ENCODE data around the gene HSD3B7.

Gene HSD3B7

DNA sequence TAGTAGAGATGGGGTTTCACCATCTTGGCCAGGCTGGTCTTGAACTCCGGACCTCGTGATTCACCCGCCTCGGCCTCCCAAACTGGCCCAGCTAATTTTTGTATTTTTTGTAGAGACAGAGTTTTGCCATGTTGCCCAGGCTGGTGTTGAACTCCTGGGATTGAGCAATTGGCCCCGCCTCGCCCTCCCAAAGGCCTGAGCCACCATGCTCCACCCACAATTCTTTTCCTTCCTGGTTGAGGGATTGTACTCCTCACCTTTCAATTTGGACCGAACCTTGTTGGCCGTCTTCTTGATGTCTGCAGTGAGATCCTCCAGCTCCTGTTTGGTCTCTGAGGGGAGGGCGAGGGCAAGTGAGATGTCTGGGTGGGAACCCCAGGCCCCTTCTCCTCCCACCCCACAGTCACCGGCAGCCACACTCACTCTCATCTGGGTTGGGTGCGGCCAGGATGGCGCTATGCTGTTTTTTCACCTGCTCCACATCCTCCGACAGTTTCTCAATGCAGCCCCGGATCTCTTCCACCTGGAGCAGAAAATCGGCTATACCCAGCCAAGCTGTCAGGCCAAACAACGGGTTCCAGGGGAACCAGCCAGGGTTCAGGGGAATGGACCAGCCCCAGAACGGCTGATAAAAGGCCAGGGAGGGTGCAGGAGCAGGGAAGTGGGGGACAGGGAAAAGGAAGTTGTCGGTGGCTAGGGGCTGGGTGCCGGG lies 15.8 kb downstream of the HSD3B7 start:
- no peak overlapping the region for H3K4me3 ChIP-seq (ENCODE audit: severe bottlenecking)
- DNase-seq (ENCODE audit: low spot score) (no peak), ATAC-seq (ENCODE audit: low read depth) (no peak)
- H3K27ac ChIP-seq (ENCODE audit: poor library complexity, severe bottlenecking) = no peak overlapping the region
- peaks cover 14% of the 10 kb centered on the region for H3K4me1 ChIP-seq (ENCODE audit: insufficient read depth, poor library complexity, severe bottlenecking)
- no peaks in the 10 kb centered on the region for H3K36me3 ChIP-seq (ENCODE audit: low read depth)
- H3K27me3 ChIP-seq (ENCODE audit: insufficient read depth, poor library complexity, severe bottlenecking) = no peaks in the 10 kb centered on the region
- no peaks in the 10 kb centered on the region for H3K9me3 ChIP-seq (ENCODE audit: severe bottlenecking)
- TF ChIP-seq CTCF (IDR thresholded peaks at IDR 0.05; ENCODE audit: poor library complexity, severe bottlenecking) = no peak

DNA sequence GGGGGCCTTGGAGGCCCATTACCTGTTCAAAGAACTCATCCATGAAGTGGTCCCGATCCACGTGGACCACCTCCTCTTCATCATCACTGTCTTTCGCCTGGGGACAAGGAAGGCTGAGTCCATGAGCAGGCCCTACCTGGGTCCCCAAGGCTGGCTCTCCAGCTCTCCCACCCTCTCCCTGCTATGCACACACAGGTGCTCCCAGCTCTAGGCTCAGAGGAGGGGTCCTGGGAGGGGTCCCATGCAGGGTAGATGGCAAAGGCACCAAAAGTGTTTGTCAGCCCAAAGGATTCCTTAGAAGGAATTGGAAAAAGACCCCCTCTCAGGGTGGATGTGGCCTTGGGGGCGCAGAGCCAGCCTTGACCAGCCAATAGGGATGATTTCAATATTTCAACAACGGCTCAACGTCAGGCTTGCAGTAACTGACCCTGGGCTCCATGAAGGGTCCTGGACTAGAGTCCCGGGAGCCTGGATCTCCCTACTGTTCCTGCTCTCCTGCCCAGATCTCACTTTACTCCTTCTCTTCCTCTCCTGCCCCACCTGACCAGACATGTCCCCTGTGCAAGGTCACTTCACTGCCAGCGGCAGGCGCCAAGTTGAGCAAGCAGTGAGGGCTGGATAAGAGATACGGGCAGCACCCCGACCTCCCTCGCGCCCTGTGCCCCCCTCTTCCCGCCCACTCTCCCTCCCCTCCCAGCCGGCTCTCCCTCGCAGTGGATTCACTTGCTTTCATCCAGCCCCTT lies 16.7 kb downstream of the HSD3B7 start:
- ATAC-seq (ENCODE audit: low read depth) (no peak), DNase-seq (ENCODE audit: low spot score) (no peak)
- no peaks in the 10 kb centered on the region for H3K36me3 ChIP-seq (ENCODE audit: low read depth)
- no peaks in the 10 kb centered on the region for H3K27me3 ChIP-seq (ENCODE audit: insufficient read depth, poor library complexity, severe bottlenecking)
- TF ChIP-seq CTCF (IDR thresholded peaks at IDR 0.05; ENCODE audit: poor library complexity, severe bottlenecking) = no peak
- H3K9me3 ChIP-seq (ENCODE audit: severe bottlenecking) = no peaks in the 10 kb centered on the region
- H3K27ac ChIP-seq (ENCODE audit: poor library complexity, severe bottlenecking) = no peak overlapping the region
- peaks cover 14% of the 10 kb centered on the region for H3K4me1 ChIP-seq (ENCODE audit: insufficient read depth, poor library complexity, severe bottlenecking)
- no peak overlapping the region for H3K4me3 ChIP-seq (ENCODE audit: severe bottlenecking)

DNA sequence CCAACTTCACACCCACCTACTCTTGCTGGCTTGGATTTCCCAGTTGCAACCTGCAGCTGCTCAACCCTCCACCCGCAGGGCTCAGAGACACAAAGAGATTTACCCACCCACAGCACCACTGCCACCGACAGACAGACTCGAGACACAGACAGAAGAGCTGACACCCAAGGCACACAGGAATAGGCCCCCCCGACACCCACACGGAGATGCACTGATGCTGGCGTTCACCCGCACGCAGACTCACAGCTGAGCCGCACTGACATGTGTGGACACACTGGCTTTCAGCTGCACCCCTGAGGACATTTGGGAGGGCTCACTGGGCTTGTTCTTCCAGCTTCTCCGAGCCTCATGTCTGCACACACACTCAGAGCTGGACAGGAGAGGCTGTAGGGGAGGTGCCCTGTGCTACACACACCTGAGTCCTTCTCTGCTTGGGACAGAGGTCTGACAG lies 17.3 kb downstream of the HSD3B7 start:
- DNase-seq (ENCODE audit: low spot score) = no peak
- Histone ChIP-seq H3K4me1 (ENCODE audit: insufficient read depth, poor library complexity, severe bottlenecking) (peaks cover 14% of the 10 kb centered on the region), H3K9me3 (ENCODE audit: severe bottlenecking) (no peaks in the 10 kb centered on the region), H3K4me3 (ENCODE audit: severe bottlenecking) (no peak overlapping the region), H3K36me3 (ENCODE audit: low read depth) (no peaks in the 10 kb centered on the region), H3K27ac (ENCODE audit: poor library complexity, severe bottlenecking) (no peak overlapping the region), H3K27me3 (ENCODE audit: insufficient read depth, poor library complexity, severe bottlenecking) (no peaks in the 10 kb centered on the region)
- no peak for ATAC-seq (ENCODE audit: low read depth)
- no peak for TF ChIP-seq CTCF (IDR thresholded peaks at IDR 0.05; ENCODE audit: poor library complexity, severe bottlenecking)

DNA sequence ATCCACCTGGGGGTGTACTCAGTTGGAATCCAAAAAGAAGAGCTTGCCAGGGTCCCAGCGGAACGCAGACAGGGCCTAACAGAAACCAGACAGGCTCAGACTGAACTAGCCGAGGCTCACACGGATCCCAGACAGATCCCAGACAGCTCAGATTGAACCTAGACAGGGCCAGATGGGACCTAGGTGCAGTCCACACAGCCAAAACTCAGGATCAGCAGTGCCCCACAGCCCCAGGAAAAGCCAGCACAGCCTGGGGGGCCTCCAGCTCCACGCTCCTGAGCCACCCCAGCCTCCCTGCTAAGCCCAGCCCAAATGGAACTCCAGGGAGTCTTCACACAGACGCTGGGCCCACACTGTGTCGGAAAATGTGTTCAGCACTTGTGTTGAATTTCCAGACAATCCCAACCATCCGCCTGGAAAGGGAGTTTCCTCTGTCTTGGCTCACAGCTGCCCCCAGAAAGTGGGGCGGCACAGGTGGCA lies 17.9 kb downstream of the HSD3B7 start:
- no peak overlapping the region for H3K27ac ChIP-seq (ENCODE audit: poor library complexity, severe bottlenecking)
- no peak overlapping the region for H3K4me3 ChIP-seq (ENCODE audit: severe bottlenecking)
- TF ChIP-seq CTCF (IDR thresholded peaks at IDR 0.05; ENCODE audit: poor library complexity, severe bottlenecking) = no peak
- H3K36me3 ChIP-seq (ENCODE audit: low read depth) = no peaks in the 10 kb centered on the region
- peaks cover 9% of the 10 kb centered on the region for H3K4me1 ChIP-seq (ENCODE audit: insufficient read depth, poor library complexity, severe bottlenecking)
- ATAC-seq (ENCODE audit: low read depth) = no peak
- no peaks in the 10 kb centered on the region for H3K9me3 ChIP-seq (ENCODE audit: severe bottlenecking)
- DNase-seq (ENCODE audit: low spot score) = no peak
- H3K27me3 ChIP-seq (ENCODE audit: insufficient read depth, poor library complexity, severe bottlenecking) = no peaks in the 10 kb centered on the region
